GM10248 (cell line): ENCODE results near the gene CD164L2.
A peak's percentile ranks its signal among the peaks of the same experiment; 100 is the strongest.

Source experiments
- CTCF ChIA-PET: fragments of 300-600 bp; sonication (Branson Sonifier 250); formaldehyde crosslinking; extraction: SDS; loops from one replicate; lab custom pipeline; 2021; ENCODE audit warnings: antibody characterized with exemption; lab: Yijun Ruan, JAX
- POLR2A ChIA-PET: fragments of 350-650 bp; sonication (Branson Sonifier 250); formaldehyde crosslinking; extraction: SDS; loops from one replicate; lab custom pipeline; 2020; ENCODE audit warnings: antibody characterized with exemption; lab: Yijun Ruan, JAX
- DNase-seq: peaks from one replicate; pipeline ENCODE4 v3.0.0; 2012; ENCODE audit errors: extremely low spot score
- TF ChIP-seq, protein P1 (sequence below): IDR thresholded peaks from 2 replicates; pipeline ENCODE4 v1.5.1; 2012; ENCODE audit warnings: mild to moderate bottlenecking, low read depth; ENCODE audit errors: extremely low read depth, missing control alignments, control extremely low read depth

CD164L2 gene

DNA sequence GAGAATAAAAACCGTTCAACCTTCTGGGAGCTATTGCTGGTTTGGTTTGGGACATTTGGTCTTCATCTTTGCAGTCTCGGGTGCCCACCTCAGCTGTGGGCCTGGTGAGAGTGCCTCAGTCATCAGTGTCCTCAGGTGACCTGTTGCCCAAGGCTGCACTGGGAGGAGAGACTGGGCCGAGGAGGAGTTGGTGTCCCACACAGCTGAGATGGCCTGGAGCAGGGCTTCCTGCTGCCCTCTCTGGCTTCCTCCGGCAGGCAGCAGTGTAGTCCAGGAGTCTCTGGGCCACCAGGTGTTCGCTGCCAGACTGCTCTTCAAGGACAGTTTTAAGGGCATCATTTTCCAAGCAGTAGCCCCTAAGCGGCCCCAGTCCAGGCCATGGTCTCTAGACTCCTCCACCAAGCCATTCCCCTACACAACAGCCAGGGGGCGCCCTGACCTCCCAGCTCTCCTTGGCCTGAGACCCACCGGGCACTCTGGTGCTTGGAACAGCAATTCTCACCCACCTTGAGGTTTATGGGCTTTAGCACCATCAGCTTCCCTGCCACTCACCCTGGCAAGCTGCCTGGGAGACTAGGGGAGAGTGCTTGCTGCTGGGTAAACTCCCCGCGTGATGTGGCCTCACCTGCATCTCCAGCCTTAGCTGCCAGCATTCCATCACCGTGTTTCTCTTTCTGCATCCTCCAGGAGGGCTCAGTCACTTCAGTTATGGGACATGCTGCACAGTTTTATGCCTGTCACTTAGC is 50.4 kb downstream of the CD164L2 start:
- peak; percentile 77 for DNase-seq
- TF ChIP-seq, protein P1, sequence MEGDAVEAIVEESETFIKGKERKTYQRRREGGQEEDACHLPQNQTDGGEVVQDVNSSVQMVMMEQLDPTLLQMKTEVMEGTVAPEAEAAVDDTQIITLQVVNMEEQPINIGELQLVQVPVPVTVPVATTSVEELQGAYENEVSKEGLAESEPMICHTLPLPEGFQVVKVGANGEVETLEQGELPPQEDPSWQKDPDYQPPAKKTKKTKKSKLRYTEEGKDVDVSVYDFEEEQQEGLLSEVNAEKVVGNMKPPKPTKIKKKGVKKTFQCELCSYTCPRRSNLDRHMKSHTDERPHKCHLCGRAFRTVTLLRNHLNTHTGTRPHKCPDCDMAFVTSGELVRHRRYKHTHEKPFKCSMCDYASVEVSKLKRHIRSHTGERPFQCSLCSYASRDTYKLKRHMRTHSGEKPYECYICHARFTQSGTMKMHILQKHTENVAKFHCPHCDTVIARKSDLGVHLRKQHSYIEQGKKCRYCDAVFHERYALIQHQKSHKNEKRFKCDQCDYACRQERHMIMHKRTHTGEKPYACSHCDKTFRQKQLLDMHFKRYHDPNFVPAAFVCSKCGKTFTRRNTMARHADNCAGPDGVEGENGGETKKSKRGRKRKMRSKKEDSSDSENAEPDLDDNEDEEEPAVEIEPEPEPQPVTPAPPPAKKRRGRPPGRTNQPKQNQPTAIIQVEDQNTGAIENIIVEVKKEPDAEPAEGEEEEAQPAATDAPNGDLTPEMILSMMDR: peak; percentile 81
- ChIA-PET POLR2A (interaction anchor here (1.0 kb wide), 1 partner anchor 280 kb away, joined by 3 read pairs; no protein-coding TSS in a partner anchor), CTCF (interaction anchor here (0.7 to 5.8 kb wide), 39 partner anchors 9 to 339 kb away, joined by 3 to 70 read pairs (median 4); partner anchors contain the start of genes CD164L2, IFI6, MAP3K6 and SYTL1)

DNA sequence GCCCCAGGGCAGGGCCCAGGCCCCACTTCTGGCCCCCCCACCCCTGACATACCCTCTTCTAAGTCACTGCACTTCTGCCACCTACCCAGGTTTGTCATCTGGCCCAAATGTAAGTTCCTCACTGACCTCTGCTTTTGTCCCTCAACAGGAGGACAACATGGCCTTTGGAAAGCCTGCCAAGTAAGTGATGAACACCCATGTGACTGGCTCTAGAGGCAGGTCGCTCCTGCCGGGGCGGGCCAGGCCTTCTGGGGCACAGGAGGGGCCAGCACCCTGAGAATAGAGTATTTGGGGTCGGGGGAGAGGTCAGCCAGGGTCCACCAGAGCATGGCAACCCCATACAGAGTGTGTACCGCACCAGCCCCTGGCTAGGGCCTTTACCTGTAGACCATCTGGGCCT is 51.2 kb downstream of the CD164L2 start:
- POLR2A ChIA-PET: interaction anchor here (1.0 kb wide), 1 partner anchor 281 kb away, joined by 3 read pairs; no protein-coding TSS in a partner anchor
- CTCF ChIA-PET: interaction anchor here (0.7 to 5.8 kb wide), 29 partner anchors 8 to 340 kb away, joined by 3 to 70 read pairs (median 5); partner anchors contain the start of genes CD164L2, IFI6, MAP3K6 and SYTL1
- DNase-seq: no peak
- TF ChIP-seq, protein P1: no peak

DNA sequence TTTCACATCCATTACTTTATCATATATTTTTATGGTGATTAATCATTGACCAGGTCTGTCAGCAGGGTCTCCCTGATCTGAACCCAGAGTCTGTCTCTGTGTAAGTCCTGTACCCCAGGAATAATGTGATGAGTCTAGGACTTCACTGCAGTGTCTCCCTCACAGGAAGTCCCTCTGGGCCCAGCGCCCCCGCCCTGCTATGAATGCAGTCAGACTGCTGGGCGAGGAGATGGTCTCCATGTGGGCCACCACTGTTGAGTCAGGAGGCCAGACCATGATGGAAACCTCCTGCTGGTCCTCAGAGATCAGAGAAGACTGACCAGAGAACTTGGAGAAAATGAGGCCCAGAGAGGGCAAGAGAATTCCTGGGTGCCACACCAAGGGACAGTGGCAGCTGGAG is 51.7 kb downstream of the CD164L2 start:
- POLR2A ChIA-PET: no interaction called here
- CTCF ChIA-PET: interaction anchor here (1.7 to 5.8 kb wide), 8 partner anchors 8 to 178 kb away, joined by 4 to 70 read pairs (median 38); partner anchors contain the start of genes MAP3K6, SYTL1 and TMEM222
- DNase-seq: no peak

DNA sequence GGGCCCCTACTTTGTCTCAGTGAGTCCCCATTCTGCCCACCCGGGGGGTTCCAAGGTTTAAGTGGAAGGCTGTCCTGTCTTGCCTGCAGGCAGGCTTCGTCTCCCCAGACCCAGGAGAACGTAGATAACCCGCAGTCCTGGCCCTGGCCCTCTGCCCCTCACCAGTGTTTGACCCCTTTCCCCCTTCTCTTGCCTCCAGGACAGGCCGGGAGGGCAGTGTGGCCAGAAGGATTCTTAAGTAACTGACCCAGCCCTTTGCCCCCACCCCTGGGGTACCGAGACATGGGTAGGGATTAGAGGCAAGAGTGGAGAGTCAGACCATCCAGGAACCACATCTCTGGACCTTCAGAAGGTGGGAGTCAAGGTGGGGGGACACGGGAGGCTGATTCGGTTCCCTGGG is 52.3 kb downstream of the CD164L2 start:
- TF ChIP-seq, protein P1: no peak
- POLR2A ChIA-PET: no interaction called here
- no peak for DNase-seq
- CTCF ChIA-PET: interaction anchor here (1.0 to 5.8 kb wide), 5 partner anchors 11 to 179 kb away, joined by 3 to 70 read pairs (median 17); partner anchors contain the start of genes MAP3K6 and SYTL1

More for the DNA sequence above, 51.7 kb downstream of the CD164L2 start:
- TF ChIP-seq, protein P1: no peak
